ENCODE results near the gene OOSP4A. TPM values are rescaled to one million over a fixed set of nuclear protein-coding genes. Genes with fewer than 3 reads are reported as not detected.

The OOSP4A gene
- not detected in 2 replicates for polyA plus RNA-seq (2012; rRNA removed)
- not detected in 2 replicates for polyA plus RNA-seq (2012; cell fraction: cytosol; rRNA removed)
- not detected in 2 replicates for polyA plus RNA-seq (2012; cell fraction: nucleus; rRNA removed)

GRCh38 chr11:59963733-59964132 is at the start of gene OOSP4A:
Gene OOSP4A, plus strand, starts transcription at chr11:59964033. Its CDS starts 0 bp downstream, at chr11:59964033.
- no peaks in the 10 kb centered on the region for H3F3A ChIP-seq (replicated peaks; ENCODE audit: insufficient read depth)
- no peaks in the 10 kb centered on the region for H4K20me1 ChIP-seq (ENCODE audit: insufficient read depth)
- H3K9me2 ChIP-seq: no peaks in the 10 kb centered on the region
- no peaks in the 10 kb centered on the region for H3K27me3 ChIP-seq (ENCODE audit: insufficient read depth)
- H3K4me1 ChIP-seq (ENCODE audit: control insufficient read depth in 1 of 2, insufficient read depth in 2 of 2, low read depth in 1 of 2, low read length in 1 of 2): no peaks in the 10 kb centered on the region
- H3K4me3 ChIP-seq (ENCODE audit: low read depth in 2 of 2, low read length in 1 of 2): no peak within 1 kb of the TSS
- H3K79me2 ChIP-seq (ENCODE audit: insufficient read depth): no peaks in the 10 kb centered on the region
- H2AFZ ChIP-seq (ENCODE audit: low read depth): no peak within 1 kb of the TSS
- TF ChIP-seq JUND (IDR thresholded peaks at IDR 0.05) (no peak), MXI1 (IDR thresholded peaks at IDR 0.05; ENCODE audit: low read depth, low read length) (no peak), TCF12 (IDR thresholded peaks at IDR 0.05) (no peak), GABPA (IDR thresholded peaks at IDR 0.05; ENCODE audit: low read depth) (no peak), SMC3 (IDR thresholded peaks at IDR 0.05; ENCODE audit: low read depth, low read length) (no peak), MEF2A (IDR thresholded peaks at IDR 0.05; ENCODE audit: borderline replicate concordance, low read depth) (no peak), FOXJ3 (CRISPR knock-in tag; IDR thresholded peaks at IDR 0.05) (no peak), YY1 (IDR thresholded peaks at IDR 0.05; ENCODE audit: low read depth) (no peak), POLR2AphosphoS5 (IDR thresholded peaks at IDR 0.05; ENCODE audit: low read depth, low read length) (no peak), EP300 (IDR thresholded peaks at IDR 0.05; ENCODE audit: borderline replicate concordance in 1 of 2, low read depth in 1 of 2, low read length in 1 of 2) (no peak), ELF1 (IDR thresholded peaks at IDR 0.05) (no peak), TEAD4 (IDR thresholded peaks at IDR 0.05; ENCODE audit: borderline replicate concordance, insufficient read depth) (no peak), EZH2phosphoT487 (IDR thresholded peaks at IDR 0.05; ENCODE audit: borderline replicate concordance, low read depth) (no peak), USF2 (IDR thresholded peaks at IDR 0.05; ENCODE audit: borderline replicate concordance, low read depth, low read length) (no peak), SIN3A (IDR thresholded peaks at IDR 0.05; ENCODE audit: borderline replicate concordance, low read depth, low read length) (no peak), CHD2 (IDR thresholded peaks at IDR 0.05; ENCODE audit: low read length, partially characterized antibody) (no peak), RFX5 (IDR thresholded peaks at IDR 0.05; ENCODE audit: low read length) (no peak)
- TF ChIP-seq, protein P1, sequence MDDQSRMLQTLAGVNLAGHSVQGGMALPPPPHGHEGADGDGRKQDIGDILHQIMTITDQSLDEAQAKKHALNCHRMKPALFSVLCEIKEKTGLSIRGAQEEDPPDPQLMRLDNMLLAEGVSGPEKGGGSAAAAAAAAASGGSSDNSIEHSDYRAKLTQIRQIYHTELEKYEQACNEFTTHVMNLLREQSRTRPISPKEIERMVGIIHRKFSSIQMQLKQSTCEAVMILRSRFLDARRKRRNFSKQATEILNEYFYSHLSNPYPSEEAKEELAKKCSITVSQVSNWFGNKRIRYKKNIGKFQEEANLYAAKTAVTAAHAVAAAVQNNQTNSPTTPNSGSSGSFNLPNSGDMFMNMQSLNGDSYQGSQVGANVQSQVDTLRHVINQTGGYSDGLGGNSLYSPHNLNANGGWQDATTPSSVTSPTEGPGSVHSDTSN (IDR thresholded peaks at IDR 0.05): no peak
- TF ChIP-seq, protein P2, sequence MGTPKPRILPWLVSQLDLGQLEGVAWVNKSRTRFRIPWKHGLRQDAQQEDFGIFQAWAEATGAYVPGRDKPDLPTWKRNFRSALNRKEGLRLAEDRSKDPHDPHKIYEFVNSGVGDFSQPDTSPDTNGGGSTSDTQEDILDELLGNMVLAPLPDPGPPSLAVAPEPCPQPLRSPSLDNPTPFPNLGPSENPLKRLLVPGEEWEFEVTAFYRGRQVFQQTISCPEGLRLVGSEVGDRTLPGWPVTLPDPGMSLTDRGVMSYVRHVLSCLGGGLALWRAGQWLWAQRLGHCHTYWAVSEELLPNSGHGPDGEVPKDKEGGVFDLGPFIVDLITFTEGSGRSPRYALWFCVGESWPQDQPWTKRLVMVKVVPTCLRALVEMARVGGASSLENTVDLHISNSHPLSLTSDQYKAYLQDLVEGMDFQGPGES (IDR thresholded peaks at IDR 0.05; ENCODE audit: low read depth, low read length): no peak
- POLR2A ChIA-PET: no interaction called here
- no peak within 1 kb of the TSS for H3K4me2 ChIP-seq
- CTCF ChIA-PET: no interaction called here
- WGBS (ENCODE audit: low lambda C conversion rate): 49% methylated on average over 3 of the region's 3 CpGs
- no peak within 1 kb of the TSS for H3K9ac ChIP-seq
- H3K36me3 ChIP-seq (replicated peaks in 1 of 2; ENCODE audit: control insufficient read depth in 1 of 2, insufficient read depth in 2 of 2, low read length in 1 of 2): no peaks in the 10 kb centered on the region
- no peaks in the 10 kb centered on the region for H3K9me3 ChIP-seq
- no peak for DNase-seq
- no peak within 1 kb of the TSS for H3K27ac ChIP-seq (ENCODE audit: low read depth in 2 of 2, low read length in 1 of 2)

Measured in SK-N-SH (cell line).